Body of pancreas (tissue), 4 donors: Measurements from ENCODE around the gene CCDC71.

ENCODE experiments used
- CTCF ChIP-seq, 7 experiments: fragments of 450-650 bp in 4 of 7; fragments of 200-600 bp in 3 of 7; sonication (generic) in 3 of 7; IDR thresholded peaks; one replicate each; pipeline ENCODE4 v1.5.1; 2016 to 2019; ENCODE audit warnings: antibody characterized with exemption in 7 of 7
- POLR2A ChIP-seq, 3 donors: fragments of 450-650 bp; IDR thresholded peaks; one replicate each; pipeline ENCODE4 v1.6.1; 2016; ENCODE audit warnings: antibody characterized with exemption in 3 of 3, mild to moderate bottlenecking in 2 of 3

DNA sequence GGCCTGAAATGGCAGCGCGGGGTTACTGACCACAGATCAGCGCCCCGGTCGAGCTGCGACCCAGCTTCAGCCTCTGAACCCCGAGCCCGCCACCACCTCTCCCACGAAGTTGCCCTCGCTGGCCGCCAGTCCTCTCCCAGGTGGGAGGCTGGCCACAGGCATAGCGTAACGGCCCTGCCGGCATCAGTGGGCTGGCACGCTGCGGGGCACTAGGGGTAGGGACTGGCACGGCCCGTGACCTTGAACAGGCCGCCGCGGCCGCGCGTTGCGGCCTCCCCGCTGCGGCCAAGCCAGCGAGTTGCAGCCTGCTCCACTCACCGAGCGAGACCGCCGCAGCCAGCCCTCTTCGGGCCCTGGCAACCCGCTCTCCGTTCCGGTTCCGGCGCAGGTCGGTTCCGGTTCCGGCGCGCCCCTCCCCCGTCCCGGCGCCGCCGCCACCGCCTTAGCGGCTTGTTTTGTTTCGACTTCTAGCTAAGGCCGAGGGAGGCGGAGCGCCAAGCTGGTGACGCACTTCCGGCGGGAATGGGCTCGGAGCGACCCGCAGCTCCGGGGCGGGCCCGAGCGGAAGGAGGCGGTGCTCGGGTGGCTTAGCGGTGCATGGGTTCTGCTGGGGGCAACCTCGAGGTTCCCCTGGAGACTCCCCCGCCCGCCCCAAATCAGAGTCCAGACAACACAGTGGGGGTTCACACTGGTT is 45.5 kb downstream of the CCDC71 start, which contains the start of gene USP19:
- TF ChIP-seq CTCF (IDR thresholded peaks at IDR 0.05) = peak in 1 of 7 experiments; percentile 8
- peak; percentile 48 to 86 (median 83) for TF ChIP-seq POLR2A (IDR thresholded peaks at IDR 0.05)
